GOT3 (cell line): ENCODE data around the gene CDC42BPB.

Experiments
- DNase-seq: peaks from one replicate; lab custom pipeline; 2025; ENCODE audit warnings: mixed read lengths; lab: John Stamatoyannopoulos, UW

CDC42BPB gene

DNA sequence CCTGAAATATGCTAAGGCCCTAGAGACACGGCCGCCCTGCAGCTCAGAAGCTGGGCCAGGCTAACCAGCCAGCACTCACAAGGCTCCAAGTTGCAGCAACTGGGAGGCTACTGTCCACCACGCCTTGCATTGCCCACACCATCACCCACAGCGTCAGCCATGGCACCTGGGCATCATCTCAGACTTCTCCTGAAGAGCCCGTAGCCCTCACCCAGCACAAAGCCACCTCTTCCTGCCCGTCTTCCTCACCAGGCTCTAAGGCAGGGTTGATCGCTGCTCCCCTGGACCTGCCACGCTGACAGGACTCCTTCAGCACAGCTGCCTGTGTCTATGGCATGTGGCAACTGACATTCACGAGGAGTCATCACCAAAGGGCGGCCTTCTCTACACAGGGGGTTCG is 38.1 kb downstream of the CDC42BPB start:
- no peak for DNase-seq

DNA sequence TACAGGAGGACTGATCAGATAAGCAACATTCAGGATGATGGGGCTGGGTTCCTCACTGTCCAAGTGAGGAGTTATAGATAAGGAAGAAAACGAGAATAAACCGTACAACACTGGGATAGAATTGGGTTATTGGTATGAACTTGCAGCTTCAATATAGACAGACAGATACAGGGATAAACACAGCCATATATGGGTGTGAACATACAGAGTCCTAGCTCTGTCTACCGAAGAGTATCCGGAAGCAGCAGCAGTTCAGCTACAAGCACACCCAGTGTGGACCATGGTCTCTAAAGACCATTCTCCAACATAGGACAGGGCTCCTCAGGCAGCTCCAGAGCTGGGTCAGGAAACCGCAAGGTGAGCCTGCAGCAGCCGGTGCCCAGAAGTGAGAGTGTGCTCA is 40.8 kb downstream of the CDC42BPB start:
- no peak for DNase-seq

DNA sequence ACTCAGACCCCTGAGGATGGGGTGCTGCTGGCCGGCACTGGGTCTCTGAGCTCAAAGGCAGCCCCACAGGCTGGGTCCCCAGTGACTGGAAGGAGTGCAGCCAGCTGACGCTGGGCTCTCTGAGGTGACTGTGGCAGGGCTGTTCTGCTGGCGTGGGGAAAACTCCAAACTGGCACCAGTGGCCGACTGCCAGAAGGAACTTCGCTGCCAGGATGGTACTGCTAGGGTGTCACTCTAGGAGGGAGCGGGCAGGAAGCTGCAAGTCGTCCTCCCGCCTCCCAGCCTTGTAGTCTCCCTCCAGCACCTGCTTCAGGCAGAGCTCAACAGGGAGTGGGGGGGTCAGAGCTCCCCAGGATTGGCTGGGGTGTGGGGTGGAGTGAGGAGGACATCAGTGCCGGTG is 41.3 kb downstream of the CDC42BPB start:
- DNase-seq, result no peak

DNA sequence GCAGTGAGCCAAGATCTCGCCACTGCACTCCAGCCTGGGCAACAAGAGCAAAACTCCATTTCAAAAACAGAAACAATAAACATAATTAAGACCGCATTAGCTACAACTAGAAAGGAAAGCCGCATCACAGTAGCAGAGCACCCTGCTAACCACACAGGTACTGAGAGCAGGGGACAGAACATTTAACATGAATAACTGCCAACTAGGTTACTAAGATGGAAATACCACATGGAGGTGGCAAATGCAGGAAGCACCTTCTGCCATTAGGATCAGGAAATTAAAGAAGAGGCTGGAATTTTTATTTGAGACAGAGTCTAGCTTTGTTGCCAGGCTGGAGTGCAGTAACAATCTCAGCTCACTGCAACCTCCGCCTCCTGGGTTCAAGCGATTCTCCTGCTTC is 41.9 kb downstream of the CDC42BPB start:
- DNase-seq, result no peak

DNA sequence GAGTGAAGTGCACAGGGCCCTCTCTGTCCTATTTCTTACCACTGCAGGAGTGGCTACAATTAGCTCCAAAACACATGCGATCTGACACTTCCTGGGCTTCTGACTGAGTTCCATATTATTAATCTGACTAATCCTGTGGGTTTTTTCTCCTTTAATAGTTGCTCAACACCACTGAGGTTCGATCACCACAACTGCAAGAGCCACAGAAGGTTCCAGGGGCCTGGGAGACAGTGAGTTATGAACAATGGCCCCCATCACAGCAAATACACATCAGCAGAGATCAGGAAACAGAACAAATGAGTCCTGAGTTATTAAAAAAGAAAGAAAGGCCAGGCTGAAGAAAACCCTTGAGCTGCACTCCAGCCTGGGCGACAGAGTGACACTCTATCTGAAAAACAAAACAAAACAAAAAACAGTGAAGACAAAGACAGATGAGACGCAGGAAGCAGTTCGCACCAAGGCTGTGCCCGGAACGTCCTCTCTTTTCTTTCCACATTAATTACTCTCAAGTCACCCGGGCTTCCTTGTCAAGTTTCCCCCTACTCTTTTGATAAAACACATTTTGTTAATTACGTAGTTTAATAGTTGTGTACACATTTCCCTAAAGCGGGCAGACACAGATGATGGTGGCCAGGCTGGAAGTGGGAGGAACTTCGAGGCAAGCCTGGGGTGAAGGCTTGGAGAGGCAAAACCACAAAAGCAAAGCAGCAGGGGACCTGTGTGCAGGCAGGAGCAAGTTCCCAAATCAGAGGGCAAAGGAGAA is 42.7 kb downstream of the CDC42BPB start:
- no peak for DNase-seq

DNA sequence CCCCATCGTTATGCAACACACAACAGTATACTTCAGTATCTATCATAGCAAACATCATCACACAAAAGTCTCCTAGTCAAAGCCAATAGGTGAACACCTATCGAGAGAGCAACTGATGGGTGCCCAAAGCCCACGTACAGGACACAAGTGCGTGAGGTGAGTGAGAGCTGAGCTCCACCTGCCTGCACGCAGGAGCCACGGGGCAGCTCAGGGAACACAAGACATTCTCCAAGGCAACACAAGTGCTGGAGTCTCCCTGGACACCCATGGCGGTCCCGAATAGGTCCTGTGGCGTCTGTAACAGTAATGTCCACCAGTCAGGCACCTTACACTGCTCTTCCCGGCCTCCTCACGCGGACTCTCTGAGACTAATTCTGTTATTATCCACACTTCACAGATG is 44.3 kb downstream of the CDC42BPB start:
- DNase-seq, result no peak

DNA sequence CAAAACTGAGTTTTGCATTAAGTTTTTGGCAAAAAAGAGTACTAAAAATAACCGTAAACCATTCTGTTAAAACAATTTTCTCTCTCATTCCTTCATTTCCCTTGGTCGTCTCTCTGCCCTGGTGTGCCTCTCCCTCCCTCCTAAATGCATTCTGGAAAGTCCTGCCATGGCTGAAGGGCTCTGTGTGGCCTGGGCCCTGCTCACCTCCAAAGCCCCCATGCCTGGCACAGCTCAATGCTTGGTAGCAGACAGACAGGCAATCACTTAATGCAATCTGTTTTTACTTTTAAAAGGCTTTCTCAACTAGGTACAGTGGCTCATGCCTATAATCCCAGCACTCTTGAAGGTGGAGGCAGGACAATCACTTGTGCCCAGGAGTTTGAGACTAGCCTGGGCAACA is 47.8 kb downstream of the CDC42BPB start:
- no peak for DNase-seq

DNA sequence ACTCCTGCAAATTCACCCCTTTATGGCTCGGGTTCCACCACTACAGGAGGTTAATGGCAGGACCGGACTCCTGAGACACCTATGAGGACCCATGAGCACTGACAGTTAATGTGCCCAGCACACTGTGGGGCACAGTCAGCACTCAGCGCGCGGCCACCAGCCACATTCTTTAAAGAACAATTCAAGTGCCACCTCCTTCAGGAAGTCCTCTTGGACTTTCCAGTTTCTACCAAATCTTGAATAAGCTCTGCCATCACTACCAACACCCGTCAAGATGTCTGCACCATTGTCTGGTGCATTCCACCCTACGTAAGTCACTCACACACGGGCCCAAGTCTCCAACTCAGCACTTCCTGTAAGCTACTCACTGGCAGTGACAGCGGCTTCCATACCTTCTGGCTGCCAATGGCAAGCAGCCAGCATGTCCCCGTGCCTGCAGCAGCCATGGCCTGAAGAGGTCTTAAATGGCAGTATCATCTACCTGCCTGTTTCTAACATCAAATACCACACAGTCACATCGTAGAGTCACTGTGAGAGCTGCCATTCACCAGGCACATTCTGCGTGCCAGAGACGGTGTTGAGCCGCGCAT is 48.5 kb downstream of the CDC42BPB start:
- no peak for DNase-seq

DNA sequence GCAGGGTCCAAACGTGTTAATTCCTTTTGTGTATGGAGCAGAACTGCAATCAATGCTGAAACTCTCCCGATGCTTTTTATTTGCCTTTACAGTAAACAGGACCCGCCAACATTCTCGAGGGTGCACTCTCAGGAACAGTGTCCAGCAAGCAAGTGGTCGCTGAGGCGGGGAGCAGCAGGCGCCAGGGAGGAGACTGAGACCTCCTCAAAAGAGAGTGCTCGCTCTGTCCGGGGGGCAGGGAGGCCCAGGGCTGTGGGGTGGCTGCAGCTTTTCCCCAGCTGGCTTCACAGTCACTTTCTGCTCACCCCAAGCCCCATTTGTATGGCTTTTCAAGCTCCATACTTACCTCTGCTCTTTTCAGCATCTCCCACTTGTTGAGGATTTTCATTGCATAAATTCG is 49.2 kb downstream of the CDC42BPB start:
- DNase-seq, result no peak

DNA sequence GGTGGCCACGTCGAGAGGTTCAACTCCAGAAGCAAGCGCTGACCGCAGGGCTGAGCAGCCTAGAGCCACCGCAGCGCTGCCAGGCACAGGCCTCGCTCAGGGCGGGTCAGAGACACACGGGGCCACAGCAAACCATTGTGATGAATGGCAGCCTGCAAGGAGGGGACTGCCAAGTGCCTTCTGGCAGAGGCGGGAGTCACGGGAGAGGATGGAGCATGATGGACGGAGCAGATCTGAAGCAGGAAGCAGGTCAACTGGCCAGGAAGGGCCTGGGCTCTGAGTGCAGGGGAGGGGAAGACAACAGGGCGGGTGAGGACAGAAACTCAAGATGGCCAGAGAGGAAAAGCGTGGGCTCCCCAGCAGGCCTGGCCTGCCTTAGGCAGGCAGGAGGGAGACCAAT is 49.8 kb downstream of the CDC42BPB start:
- no peak for DNase-seq

DNA sequence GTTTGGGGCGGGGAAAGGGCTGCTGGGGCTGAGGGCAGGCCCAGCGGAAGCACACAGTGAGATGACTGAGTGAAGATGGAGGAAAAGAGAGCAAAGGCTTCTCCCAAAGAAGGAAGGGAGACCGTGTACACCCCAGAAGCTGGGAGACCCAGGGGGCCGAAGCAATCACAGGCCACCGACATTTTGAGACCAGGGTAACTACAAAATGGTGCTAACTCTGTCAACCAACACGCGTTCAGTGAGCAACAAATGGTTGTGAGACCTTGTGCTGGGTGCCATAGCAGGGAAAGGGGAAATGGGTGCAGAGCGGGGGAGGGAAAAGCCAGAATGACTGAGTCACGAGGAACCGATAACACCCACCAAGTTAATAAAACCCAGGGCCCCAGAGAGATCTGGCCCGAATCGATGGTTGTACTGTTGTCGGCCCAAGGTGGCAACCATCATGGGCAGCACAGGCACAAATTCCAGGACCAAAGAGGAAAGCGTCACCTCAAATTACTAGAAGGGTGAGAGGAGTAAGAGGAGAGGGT is 50.3 kb downstream of the CDC42BPB start:
- DNase-seq, result no peak

DNA sequence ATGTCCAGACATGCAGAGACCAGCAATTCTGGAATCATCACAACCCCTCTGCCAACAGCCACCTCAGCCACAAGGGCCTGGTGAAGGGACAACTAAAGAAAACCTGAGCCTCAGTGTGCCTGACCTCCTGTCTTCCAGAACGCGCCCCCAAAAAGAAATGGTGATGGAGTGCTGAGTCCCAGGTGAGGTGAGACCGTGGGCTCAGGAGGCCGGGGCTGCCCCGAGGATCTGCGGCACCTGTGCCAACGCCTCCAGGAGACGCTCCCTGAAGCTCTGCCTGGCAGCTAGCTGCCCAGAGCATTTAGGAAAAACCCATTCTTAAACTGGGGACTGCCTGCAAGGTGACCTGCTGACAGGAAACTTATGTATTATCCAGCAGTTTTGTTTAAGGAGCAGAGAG is 51.2 kb downstream of the CDC42BPB start:
- DNase-seq, result no peak

DNA sequence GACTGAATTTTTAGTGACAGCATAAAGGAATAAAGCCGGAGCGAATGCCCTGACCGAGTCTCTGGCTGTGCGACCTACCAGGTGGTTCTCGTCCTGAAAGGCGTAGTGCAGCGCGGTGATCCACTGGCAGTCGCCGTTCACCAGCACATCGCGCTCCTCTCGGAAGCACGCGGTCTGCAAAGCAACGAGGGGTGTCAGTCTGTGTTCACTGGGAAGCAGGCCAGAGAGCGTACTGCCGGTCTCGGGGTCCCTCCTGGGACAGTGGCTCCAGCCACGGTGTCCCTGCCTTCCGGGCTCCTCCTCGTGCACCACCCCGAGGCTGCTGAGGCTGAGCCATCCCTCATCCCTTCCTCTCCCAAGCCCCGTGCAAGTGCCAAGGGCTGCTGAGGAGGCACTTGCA is 53.5 kb downstream of the CDC42BPB start:
- DNase-seq, result no peak

DNA sequence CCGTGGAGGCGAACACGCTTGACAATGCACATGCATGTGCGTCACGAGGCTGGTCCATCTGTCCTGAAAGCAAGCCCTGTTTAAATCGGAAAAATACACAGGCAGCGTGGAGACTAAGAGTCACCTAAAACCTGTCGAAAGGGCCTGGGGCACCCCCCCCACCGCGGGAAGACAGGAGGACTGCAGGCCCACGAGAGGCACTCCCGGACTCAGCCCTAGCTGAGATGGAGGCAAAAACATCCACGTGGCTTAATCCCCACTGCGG is 54.1 kb downstream of the CDC42BPB start:
- DNase-seq, result no peak

DNA sequence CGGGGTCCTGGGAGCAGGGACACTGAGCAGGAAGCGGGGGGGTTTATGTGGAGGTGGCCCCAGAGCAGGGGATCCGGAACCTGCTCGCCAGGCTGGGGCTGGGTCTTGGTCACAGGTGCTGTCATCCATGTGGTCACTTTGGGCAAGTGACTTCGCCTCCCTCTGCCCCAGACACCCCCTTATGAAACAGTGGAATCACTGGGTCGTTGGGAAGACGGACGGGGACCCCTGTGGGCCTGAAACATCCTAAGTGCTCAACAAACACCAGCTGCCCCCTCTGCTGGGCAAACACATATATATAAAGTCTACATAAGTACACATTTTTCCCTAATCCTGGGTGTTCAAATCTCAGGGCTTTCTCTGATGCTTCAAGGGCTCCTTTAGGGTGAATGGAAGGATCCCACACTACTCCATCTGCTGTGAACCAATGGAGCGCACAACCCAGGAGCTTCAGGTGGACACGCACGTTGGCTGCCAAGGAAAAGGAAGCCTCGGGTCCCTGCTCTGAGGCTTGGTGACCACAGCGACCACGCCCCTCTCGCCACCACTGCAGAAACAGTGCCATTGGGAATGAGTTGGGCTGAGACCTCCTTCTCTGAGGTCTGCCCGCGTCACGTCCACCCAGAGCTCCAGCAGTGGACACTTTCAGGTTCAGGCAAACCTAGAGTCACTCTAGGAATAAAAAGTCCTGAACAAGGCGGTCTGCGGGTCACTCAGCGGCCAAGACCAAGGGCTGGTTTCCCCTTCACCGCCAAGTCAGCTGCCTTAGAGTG is 54.6 kb downstream of the CDC42BPB start:
- no peak for DNase-seq

DNA sequence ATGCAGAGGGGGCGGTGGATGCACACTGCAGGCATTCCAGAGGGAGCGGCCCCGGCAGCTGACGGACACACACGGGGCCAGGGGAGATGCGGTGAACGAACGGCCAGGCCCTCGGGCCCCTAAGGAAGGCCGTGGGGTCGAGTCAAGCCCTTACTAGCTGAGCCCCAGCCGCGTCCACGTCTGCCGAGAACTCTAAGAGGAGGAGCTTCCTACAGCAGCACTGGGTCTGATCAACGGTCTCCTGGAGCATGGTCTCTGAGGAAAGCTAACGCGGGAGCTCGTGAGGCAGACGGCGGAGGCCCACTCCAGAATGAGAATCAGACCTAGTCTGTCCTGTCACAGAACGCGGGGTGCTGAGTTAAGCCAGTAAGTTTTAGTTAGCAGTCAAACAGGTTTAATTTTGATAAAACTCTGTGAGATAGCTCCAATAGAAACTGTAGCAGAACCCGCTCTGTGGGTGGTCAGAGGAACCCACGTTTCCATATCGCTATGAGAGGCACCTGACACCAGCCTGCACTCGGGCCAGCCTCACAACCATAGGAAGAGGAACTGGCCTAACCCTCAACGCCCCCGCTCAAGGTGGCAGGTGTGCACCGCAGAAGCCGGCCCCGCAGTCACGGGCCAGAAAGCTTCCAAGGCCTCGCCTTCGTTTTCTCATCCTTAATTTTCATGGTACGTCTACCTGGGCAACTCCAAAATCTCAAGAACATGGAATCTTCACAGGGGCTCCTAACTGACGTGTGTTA is 55.5 kb downstream of the CDC42BPB start:
- no peak for DNase-seq

DNA sequence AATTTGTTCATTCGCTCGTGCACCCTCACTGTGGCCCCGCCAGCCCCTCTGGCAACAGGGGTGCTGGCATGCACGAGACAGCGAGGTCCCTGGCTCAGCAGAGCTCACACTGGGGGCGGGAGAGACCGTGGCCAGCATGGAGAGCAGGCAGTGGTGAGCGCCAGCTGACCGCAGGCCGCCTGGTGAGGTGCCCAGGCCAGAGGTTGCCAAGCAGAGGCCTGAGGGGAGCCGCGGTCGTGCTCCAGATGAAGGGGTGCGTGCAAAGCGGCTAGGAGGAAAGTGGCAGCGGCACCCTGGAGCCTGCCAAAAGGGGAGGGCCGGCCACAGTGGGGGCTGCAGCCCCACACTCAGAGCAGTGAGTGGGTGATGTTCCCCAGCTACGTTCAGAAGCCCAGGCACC is 56.1 kb downstream of the CDC42BPB start:
- no peak for DNase-seq

DNA sequence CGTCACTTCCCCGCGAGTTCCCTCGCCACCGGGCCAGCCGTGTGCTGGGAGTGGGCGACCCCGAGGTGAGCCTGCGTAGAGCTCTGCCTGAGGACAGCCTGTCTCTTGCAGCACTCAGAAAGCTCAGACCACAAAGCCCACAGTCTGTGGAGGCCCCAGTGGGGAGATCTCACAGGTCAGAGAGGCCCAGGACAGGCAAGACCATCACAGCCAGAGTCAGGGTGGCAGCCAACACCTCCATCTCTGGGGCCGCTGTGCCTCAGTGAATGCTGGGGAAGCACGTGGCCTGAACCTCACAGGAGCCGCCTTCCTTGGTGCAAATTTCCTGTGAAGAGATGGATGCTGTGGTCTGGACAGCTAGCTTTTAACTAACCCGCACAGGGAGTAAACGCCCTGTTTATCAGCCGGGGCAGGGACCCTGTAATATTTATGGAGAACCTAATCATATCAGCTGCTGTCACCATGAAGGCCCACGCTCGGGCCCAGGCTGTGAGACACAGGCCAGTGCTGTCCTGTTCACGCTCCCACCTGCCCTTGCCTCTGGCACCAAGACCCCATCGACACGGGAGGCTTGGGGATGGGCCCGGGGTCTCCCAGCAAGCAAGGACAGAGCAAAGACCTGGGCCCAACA is 56.9 kb downstream of the CDC42BPB start:
- DNase-seq, result no peak

DNA sequence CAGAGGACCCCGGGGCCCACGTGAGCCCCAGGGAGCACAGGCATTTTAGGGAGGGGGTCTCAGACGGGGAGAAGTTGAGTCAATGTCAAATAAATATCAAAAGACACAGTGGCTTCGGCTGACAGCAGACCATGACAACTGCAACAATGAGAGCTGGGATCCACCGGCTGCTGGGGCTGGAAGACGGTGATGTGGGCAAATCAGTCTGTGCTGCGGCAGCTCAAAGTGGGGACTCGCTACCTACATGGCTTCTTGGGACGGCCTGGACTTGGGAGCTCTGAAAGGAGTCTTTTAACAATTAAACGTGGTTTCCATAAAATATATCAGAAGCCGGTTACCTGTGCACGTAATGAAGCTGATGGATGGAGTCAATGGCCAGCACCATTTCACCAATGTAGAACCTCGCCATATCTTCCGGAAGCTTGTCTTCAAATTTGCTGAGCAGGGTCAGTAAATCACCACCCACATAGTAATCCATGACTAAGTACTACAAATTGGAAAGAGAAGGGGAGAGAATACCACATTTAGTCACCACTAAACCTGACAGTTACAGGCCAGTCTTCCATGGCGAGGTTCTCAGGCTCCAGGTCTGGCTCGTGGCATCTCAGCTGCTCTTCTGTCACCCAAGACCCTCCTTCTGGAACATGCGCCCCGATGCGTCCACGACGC is 58.0 kb downstream of the CDC42BPB start:
- no peak for DNase-seq

DNA sequence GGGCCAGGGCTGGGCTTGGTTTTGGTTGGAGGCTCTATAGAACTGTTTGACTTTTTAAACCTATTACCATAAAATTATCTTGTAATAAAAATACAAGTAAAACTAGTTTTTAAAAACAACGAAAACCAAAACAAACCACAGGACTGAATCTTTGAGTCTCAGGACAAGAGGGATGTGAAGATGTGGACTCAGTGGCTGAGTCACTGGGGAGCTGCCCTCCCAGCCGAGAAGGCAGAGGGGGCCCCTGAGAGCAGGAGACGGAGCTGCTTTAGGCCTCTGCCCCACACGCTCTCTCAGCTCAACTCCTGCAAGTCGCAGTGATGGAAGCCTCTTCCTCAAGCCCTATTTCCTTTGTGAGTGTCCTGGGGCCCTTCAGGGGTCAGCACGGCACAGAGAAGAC is 59.0 kb downstream of the CDC42BPB start:
- no peak for DNase-seq

DNA sequence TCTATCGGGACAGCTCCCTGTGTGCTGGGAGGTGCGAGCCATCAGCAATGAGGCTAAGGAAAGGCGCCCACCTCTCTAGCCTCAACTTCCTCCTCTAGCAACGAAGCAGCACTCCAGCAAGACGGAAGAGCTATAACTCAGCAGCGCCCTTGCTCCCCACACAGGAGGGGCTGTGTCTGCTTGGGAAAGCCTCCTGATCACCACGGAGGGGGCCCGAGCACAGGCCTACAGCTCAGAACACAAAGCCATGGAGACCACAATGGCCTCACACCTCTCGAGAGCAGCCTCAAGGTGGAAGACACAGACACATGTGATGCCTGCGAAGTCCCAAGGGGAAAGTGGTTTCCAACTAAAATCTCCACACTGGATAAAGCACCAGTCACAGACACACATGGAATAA is 60.4 kb downstream of the CDC42BPB start:
- no peak for DNase-seq

DNA sequence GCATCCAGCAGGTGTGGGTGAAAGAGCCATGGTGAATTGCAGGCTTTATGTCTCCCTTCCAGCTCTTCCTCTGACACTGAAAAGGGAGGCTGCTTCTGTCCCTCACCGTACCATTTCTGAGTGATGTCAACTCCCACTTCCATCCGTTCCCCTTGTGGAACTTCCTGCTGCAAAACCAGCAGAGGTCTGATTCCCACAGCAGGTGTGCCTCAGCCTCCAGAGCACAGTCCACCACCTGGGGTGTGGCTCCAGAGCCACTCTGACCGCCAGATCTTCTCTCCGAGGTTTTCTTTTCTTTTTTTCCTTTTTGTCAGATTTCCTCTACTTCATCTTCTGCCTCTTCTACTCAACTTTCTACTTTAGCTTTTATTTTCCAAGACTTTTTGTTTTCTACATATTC is 62.7 kb downstream of the CDC42BPB start:
- no peak for DNase-seq
